Measurements from ENCODE around the gene ETNK2. TPM values are rescaled to one million over a fixed set of nuclear protein-coding genes. Genes with fewer than 3 reads are reported as not detected.

ETNK2 gene
- total RNA-seq, 4 donors from 2014 or later: 12.4 to 77.8 (median 32.6) TPM

GRCh38 chr1:204121840-204122555, 29.8 kb downstream of the ETNK2 start:
- TF ChIP-seq CTCF (IDR thresholded peaks at IDR 0.05; ENCODE audit: low read depth): no peak

- no peak for TF ChIP-seq CTCF (IDR thresholded peaks at IDR 0.05; ENCODE audit: low read depth)
Observed at GRCh38 chr1:204116539-204116938, 35.3 kb downstream of the ETNK2 start.

GRCh38 chr1:204115116-204115515, 36.7 kb downstream of the ETNK2 start:
- no peak for TF ChIP-seq CTCF (IDR thresholded peaks at IDR 0.05; ENCODE audit: low read depth)

- TF ChIP-seq CTCF (IDR thresholded peaks at IDR 0.05; ENCODE audit: low read depth): no peak
Observed at GRCh38 chr1:204114606-204115005, 37.2 kb downstream of the ETNK2 start.

GRCh38 chr1:204113896-204114295, 37.9 kb downstream of the ETNK2 start:
- no peak for TF ChIP-seq CTCF (IDR thresholded peaks at IDR 0.05; ENCODE audit: low read depth)

- no peak for TF ChIP-seq CTCF (IDR thresholded peaks at IDR 0.05; ENCODE audit: low read depth)
Observed at GRCh38 chr1:204112876-204113730, 38.7 kb downstream of the ETNK2 start.

GRCh38 chr1:204110894-204111633, 40.8 kb downstream of the ETNK2 start:
- no peak for TF ChIP-seq CTCF (IDR thresholded peaks at IDR 0.05; ENCODE audit: low read depth)
